HT1080 (cell line): Measurements from ENCODE around the gene ADCY9. TPM values are rescaled to one million over a fixed set of nuclear protein-coding genes. Genes with fewer than 3 reads are reported as not detected.
"Not testable (repeated sequence)": the region's sequence is repeated elsewhere in the genome, so short reads cannot be mapped to it uniquely, and the experiment has no call there.

Experiments
- DNase-seq: peaks from one replicate; pipeline ENCODE4 v3.0.0-alpha.2; 2015; ENCODE audit warnings: low read depth
- total RNA-seq: library from RNA; depleted of rRNA; stranded (reverse); fragments of >200 nt; shearing (Covaris generic); gene quantifications from 2 replicates; pipeline ENCODE4 v1.2.3, GENCODE V29; 2014

The ADCY9 gene
- total RNA-seq, 1 experiment from 2014 or later = 8.7 TPM

GRCh38 chr16:4096509-4096908, 19.7 kb downstream of the ADCY9 start:
- DNase-seq = no peak

DNA sequence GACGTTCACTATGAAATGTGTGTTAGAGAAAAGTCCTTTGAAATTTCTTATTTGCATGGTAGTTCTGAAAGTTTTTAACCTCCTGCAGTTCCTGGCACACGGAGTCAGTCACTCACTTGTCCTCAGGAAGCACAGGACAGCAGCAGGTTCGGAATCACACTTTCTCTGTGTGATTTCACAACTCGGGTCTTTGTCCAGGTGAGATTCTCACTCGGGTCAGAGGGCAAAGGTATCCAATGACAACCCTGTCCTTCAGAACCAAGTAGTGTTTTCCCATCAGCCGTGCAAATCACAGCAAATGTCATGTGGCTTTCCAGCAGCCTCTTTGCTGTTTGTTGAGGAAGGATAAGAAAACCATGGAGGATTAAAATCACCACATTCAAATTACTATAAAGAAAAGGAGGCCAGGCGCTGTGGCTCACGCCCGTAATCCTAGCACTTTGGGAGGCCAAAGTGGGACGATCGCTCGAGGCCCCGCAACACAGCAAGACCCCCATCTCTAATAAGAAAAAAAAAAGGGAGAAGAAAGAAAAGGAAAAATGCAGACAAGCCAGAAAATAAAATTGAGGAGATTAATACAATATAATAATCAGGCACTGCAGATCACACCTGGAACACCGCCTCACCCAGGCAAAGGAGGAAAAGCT, 22.0 kb downstream of the ADCY9 start:
- DNase-seq = no peak

DNA sequence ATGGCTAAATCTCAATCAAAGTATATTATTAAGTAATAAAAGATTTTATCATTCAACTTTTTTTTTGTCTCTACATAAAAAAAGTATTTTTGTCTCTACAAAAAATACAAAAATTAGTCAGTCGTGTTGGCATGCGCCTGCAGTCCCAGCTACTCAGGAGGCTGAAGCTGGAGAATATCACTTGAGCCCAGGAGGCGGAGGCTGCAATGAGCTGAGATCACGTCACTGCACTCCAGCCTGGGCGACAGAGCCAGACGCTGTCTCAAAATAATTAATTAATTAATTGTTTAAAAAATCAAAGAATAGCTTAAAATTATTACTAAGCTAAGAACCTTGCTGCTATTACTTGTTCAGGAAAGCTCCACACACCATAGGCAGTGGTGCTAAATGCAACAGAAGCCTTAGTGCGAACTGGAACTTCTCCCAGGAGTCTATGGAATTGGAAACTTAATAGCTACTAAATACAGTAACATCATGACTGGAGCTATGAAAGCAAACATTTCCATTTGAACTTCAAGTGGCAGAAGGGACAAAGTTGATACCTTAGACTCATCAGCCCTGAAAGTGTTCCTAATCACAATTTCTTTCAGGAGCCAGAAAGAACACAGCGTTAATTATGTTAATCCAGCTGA, 22.6 kb downstream of the ADCY9 start:
- DNase-seq = no peak

DNA sequence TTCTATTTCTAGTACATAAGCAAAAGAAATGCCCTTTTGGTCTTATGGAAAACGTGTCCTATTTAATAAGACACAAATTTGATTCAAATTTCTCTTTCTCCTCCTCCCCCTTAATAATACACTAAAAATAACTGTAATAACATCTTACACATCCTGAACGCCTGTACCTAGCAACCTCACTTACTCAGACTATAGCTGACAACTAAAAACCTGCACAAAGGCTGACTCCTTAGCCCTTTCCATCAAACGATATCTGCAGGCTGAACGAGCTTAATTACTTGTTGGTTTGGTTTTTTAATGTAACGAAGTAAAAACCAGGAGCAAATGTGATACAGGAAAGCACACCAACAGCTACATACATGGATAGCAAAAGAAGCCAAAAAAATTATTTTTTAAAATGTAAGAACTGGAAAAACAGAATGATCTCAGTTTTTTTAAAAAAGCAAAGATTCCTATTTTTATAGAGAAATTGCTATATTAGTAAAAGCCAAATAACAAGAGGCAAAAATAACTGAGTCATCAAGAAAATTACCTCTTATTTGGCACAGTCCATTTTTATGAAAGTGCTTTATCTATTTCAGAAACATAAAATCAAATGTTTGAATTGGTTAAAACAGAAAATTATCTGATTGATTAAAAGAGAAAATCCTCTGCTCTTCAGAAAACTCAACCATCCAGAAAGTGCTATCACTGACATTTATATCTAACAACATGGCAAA, 23.5 kb downstream of the ADCY9 start:
- DNase-seq = no peak

DNA sequence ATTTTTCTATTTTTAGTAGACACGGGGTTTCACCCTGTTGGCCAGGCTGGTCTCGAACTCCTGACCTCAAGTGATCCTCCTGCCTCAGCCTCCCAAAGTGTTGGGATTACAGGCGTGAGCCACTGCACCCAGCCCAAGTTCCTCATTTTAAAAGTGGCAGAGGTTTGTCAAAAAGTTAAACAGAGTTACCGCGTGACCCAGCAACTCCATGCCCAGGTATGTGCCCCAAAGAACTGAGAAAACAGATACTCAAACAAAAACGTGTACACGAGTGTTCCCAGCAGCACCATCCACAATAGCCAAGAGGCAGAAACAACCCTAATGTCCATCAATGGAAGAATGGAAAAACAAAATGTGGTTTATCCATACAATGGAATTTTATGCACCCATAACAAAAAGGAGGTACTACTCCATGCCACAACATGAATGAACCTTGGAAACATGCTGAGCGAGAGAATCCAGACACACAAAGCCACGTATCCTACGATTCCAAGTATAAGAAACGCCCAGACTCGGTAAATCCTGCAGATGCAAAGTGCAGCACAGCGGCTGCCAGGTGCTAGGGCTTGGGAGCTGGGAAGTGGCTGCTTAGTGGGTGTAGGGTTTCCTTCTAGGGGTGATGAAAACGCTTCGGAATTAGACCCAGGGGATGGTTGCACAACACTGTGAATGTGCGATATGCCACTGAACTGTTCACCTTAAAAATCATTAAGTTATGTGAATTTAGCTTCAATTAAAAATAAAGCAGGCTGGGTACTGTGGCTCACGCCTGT, 24.8 kb downstream of the ADCY9 start:
- DNase-seq = no peak

DNA sequence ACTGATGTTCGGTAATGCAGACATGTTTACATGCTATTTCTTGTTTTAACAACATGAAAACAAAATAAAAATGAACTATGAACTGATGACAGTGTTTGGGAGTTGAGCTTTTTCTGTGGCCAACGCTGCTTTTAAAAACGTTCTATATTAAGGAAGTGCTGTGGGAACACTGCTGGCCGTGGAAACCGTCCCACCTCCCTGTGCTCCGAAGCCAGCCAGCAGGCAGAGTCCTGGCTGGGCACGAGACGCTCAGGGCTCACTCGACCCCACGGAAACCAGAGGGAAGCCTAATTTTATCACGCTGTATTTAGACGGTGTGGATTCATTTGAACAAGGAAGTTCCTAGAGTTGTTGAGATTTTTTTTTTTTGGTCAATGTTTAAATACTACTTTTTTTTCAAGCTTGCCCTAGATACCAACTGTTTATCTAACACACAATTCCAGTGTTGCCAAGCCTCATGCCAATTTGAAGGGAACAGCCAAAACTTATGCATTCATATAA, 25.8 kb downstream of the ADCY9 start:
- no peak for DNase-seq

DNA sequence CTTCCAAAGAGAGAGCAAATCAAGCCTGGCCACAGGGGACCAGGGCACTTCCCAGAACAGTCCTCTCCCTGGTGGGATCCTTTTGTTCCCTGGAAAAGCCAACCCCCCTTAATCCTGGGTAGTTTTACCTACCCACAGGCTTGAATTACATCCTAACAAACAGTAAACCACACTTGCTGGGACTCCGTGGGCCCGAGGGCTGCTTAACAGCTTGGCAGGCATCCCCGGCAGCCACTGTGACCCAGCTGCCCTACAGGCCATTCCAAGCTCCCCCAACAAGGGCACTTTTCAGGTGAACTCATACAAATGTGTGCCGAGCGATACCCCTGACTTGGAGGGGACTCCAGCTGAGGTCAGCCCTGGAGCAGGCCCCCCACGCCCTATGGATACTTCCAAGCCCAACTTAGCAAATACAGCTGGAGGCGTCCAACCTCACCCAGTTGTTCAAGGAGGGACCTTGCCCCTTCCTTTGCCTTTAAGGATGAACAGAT, 26.4 kb downstream of the ADCY9 start:
- no peak for DNase-seq

- DNase-seq = no peak
These were observed 26.9 kb downstream of the ADCY9 start for GRCh38 chr16:4089251-4089810.

- DNase-seq = no peak
These were observed 28.2 kb downstream of the ADCY9 start for GRCh38 chr16:4087990-4088577.

DNA sequence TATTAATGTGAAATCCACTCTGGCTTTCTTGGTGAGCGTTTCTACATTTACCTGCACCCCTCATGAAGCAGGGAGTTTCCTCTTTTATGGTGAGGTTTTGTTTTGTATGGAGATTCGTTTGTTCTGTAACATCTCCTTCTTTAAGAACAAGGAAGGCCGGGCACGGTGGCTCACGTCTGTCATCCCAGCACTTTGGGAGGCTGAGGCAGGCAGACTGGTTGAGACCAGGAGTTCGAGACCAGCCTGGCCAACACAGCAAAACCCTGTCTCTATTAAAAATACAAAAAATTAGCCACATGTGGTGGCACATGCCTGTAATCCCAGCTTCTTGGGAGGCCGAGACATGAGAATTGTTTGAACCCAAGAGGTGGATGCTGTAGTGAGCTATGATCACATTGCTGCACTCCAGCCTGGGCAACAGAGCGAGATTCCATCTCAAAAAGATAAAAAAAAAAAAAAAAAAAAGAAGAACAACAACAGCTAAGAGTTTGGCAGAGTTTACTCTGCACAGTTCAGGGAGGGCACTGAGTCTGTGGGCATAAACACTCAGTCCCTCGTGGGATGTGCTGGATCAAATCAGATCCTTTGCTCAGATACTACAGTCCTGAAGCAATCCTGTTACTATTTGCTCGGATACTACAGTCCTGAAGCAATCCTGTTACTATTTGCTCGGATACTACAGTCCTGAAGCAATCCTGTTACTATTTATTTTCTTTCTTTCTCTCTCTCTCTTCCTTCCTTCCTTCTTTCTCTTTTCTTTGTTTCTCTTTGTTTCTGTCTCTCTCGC, 28.9 kb downstream of the ADCY9 start:
- DNase-seq = no peak

GRCh38 chr16:4086153-4086552, 30.1 kb downstream of the ADCY9 start:
- DNase-seq = no peak

GRCh38 chr16:4085405-4085970, 30.8 kb downstream of the ADCY9 start:
- DNase-seq = no peak

DNA sequence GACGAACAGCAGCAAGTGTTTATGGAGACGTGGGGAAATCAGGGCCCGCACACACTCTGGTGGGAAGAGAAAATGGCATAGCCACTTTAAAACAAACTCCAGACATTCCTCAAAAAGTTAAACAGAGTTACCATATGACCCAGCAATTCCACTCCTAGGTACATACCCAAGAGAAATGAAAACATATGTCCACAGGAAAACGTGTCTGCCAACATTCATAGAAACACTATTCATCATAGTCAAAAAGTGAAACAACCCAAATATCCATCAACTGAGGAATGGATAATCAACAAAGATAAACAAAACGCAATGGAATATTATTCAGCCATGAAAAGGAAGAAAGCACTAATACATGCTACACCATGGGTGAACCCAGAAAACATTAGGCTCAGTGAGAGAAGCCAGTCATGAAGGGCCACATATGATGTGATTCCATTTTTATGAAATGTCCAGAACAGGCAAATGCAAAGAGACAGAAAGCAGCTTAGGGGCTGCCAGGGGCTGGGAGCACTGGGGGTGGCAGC, 32.8 kb downstream of the ADCY9 start:
- no peak for DNase-seq

- DNase-seq = no peak
These were observed 33.7 kb downstream of the ADCY9 start for GRCh38 chr16:4082474-4083044.

- no peak for DNase-seq
These were observed 34.7 kb downstream of the ADCY9 start for GRCh38 chr16:4081521-4082021.

DNA sequence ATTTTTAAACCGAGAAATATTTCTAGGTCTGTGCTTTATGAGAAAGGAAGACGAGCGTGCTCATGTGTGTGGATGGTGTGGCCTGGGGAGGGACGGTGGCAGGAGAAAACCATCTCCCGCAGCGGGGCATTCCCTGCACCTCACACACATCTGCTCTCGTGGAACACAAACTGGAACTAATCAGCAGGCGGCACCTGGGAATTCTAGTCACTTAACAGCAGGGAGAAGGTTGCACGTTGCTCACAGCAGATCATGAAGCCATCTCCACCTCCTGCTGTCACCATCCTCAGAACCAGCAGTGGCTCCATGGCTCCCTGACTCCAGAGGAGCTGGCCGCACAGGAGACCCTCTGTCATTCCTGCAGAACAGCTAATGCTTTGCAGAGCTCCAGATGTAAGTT, 35.2 kb downstream of the ADCY9 start:
- DNase-seq = no peak

DNA sequence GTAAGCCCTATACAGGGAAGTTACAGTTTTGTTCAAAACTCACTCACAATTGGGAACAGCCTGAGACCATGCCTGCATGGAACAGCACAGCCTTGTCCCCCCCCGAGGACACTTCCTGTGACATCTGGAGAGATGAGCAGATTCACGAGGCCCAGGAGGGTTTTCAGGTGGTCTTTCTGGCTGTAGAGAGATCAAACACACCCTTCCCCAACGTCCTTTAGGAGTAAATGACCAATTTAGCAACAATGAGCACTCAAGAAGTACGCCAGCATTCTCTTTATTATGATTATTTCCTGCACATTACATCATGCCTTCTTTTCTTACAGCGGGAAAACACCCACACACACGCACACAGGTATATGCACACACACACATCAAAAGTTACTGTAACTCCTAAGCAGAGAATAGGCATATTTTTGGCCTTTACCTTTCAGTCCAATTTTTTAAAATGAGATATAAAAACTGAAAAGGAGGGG, 39.0 kb downstream of the ADCY9 start:
- DNase-seq = no peak

- no peak for DNase-seq
These were observed 40.7 kb downstream of the ADCY9 start for GRCh38 chr16:4075534-4075933.

DNA sequence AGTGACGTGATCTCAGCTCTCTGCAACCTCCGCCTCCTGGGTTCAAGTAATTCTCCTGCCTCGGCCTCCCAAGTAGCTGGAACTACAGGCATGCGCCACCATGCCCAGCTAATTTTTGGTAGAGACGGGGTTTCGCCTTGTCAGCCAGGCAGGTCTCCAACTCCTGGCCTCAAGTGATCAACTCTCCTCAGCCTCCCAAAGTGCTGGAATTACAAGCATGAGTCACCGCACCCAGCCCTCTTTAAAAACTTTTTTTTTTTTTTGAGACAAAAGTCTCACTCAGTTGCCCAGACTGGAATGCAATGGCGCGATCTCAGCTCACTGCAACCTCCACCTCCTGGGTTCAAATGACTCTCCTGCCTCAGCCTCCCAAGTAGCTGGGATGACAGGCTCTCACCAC, 43.1 kb downstream of the ADCY9 start:
- DNase-seq = not testable (repeated sequence)
